NCI-H1417 (cell line): ENCODE measurements around the gene ZNF737.
"Not testable (repeated sequence)": the region's sequence is repeated elsewhere in the genome, so short reads cannot be mapped to it uniquely, and the experiment has no call there.

Source experiments
- DNase-seq, 3 experiments: peaks; one replicate each; lab custom pipeline; 2025; lab: John Stamatoyannopoulos, UW

ZNF737 gene

DNA sequence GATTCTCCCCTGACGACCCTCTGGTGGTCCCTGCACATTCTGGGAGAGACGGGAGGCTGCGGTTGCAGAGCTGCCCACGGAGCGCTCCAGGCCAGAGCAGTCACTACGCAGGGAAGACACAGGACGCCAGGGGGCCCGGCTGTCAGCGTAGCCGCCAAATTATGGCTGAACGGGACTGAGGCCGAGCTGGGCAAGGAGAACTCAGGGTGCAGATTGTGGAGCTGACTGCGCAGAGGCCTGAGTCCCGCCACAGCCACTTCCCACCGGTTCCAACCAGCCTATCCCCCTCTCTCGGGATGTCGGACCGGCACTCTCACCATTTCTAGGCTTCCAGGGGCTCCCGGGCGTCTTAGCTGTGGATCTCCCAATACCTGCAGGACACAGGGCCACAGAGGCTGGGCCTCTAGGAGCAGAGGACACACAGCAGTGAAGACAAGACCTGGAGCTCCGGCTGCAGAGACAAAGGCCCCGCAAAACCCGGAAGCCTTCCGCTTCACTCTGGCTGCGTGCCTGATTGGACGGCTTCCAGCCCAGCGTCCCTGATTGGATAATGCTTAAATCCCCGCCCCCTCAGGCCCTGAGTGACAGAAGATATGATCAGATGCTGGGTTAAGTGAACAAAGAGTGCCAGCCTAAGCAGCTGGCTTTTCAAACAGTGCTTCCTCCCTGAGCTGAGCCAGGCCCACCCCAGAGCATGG, at the start of gene ZNF737:
ZNF737 (minus strand) TSS at position 461 of the 698 bp plus-strand sequence; CDS start at position 320, 141 bp downstream.
- peak; percentile 95 to 99 (median 96) for DNase-seq

DNA sequence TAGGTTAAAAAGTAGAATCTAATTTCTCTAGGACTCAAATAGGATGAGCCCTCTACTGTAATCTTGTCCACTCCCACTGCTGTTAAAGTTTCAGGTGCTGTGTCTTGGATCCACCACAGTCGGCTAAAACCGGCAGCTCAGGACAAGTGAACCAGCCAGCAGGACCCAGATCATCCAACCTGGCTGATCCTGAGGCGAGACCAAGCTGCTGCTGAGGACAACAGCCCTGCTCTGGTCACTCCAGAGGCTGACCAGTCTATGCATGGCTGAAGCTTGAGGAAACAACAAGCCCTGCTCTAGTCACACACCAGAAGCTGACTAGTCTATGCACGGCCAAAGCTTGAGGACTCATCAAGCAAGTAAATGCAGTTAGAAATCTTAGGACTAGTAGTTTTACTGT, 49.4 kb upstream of the ZNF737 start:
- DNase-seq, result not testable (repeated sequence)

DNA sequence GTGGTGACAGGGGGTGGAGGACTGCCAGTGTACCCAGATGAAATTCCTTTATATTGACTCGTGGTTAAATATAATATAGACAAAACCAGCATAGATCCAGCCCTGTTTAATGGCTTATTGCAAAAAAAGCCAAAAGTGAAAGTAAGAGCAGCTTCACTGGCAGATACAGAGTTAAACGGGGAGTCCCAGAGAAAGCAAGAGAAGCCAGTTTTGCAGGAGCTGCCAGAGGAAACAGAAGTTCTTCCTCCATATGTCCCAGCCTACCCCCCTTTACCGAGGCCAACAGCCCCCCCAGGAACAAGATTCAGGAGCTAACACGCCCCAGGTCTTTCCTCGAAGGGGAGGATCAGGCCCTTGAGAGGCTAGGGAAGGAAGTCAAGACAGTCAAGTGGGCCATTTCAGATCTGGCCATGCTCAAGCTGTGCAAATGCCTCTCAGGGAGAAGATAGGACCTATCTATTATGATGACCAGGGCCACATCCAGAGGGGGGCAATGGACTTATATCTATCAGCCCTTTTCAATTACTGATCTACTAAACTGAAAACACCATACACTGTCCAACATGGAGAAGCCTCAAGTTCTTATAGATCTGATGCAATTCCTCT, 47.2 kb upstream of the ZNF737 start:
- DNase-seq, result no peak

DNA sequence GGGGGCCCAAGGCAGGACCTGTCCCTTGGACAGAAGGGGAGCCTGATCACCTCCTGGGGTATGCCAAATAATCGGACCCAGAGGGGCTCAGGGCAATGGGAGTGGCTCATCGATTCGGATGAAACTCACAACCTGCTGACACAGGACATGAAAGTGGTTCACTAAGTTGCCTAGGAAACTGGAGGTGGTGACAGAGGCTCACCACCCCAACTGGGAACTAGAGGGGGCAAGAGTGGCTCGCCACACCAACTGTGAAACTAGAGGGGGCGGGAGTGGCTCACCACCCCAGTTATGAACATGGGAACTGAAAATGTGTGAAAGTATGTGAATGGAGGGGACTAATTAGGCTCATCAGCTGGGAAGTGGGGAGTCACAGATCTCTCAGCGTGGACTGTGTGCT, 46.3 kb upstream of the ZNF737 start:
- DNase-seq, result no peak

DNA sequence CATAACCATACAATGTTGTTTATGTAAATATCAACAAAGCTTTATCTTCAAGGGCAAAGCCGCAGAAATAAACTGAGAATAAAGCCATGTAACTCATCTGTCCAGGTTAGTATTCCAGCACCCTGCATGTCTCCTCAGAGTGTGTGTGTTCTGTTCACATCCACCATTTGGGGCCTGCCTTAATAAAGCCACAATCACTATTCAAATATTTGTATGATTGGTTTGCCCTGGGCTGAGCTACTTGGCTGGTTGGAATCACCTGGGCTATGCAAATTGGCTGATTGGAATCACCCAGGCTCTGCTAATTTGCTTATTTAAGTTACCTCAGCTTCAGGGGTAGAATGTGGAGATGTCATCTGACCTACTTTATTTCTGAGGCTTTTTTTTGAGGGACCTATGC, 42.4 kb upstream of the ZNF737 start:
- DNase-seq, result no peak

DNA sequence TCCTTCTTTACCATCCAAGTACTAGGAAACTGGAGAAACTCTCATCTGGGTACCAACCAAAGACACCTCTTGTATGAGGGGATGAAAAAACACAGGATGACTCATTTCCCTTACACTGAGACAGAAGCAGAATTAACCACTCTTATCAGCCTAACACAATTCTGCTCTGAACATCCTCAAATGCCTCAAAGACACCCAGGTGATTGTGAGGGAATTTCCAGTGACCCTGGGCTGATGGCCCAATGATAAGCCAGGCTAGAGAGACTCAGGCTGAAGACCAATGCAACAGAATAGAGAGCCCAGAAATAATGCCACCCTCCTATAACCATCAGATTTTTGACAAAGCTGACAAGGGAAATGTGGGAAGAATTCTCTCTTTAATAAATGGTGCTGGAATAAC, 7.0 kb downstream of the ZNF737 start:
- no peak for DNase-seq

DNA sequence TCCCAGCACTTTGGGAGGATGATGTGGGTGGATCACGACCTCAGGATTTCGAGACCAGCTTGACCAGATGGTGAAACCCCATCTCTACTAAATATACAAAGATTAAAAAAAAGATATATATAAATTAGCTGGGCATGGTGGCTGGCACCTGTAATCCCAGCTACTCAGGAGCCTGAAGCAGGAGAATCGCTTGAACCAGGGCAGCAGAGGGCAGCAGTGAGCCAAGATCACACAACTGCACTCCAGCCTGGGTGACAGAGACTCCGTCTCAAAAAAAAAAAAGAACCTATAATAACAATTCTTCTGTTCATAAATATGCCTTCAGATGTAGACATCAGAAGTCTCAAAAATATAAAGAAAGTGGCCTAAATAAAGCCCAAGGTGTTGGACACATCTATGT, 7.6 kb downstream of the ZNF737 start:
- no peak for DNase-seq

DNA sequence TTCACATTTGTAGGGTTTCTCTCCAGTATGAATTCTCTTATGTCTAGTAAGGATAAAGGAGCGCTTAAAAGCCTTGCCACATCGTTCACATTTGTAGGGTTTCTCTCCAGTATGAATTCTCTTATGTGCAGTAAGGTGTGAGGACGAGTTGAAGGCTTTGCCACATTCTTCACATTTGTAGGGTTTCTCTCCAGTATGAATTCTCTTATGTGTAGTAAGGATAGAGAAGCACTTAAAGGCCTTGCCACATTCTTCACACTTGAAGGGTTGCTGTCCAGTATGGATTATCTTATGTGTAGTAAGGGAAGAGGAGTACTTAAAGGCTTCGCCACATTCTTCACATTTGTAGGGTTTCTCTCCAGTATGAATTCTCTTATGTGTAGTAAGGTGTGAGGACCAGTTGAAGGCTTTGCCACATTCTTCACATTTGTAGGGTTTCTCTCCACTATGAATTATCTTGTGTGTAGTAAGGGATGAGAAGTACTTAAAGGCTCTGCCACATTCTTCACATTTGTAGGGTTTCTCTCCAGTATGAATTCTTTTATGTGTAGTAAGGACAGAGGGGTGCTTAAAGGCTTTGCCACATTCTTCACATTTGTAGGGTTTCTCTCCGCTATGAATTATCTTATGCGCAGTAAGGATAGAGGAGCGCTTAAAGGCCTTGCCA, 20.8 kb downstream of the ZNF737 start:
- DNase-seq, result not testable (repeated sequence)

DNA sequence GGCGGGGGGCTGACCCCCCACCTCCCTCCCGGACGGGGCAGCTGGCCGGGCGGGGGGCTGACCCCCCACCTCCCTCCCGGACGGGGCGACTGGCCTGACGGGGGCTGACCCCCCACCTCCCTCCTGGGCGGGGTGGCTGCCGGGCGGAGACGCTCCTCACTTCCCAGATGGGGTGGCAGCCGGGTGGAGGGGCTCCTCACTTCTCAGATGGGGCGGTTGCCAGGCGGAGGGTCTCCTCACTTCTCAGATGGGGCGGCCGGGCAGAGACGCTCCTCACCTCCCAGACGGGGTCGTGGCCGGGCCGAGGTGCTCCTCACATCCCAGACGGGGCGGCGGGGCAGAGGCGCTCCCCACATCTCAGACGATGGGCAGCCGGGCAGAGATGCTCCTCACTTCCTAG, 35.3 kb downstream of the ZNF737 start:
- DNase-seq, result not testable (repeated sequence)

DNA sequence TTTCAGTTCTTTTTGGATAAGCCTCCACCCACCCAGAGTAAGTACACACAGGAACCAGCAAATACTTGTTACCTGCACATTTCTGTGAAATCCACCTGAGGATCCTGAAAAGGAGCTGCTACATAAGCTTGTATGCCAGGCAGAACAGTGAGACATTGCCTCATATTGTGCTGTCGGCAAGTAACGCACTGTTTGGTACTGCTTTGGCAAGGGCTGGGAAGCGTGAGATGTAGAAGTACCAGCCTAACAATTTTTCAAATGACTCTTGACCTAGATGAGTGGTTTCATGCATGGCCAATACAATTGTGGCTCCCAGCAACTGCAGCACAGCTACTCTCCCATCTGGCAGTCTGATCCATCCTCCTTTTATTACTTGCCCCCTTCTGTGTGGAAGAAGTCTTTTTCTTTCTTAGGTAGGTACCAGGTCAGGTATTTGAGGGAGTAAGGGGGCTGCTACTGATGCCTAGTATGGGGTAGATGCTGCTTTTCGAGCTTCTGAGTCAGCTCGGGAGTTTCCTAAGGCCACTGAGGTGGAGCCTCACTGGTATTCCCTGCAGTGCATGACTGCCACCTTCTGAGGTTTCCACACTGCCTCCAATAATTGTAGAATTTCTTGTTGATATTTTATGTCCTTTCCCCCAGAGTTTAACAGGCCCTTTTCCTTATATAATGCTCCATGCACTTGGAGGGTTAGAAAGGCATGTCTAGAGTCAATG, 52.2 kb downstream of the ZNF737 start:
- DNase-seq, result peak in 1 of 3 experiments; percentile 36

DNA sequence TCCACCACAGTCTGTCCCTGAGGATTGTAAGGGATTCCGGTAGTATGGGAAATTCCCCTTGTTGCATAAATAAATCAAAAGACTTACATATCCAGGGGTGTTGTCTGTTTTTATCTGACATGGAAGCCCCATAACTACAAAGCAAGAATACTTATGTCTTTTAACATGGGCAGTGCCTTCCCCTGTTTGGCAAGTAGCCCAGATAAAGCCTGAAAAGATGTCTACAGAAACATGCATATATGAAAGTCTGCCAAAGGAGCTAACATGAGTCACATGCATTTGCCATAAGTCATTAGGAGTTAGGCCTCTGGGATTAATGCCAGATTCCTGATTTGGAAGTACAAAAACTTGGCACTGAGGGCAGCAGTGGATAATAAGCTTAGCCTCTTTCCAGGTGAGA, 62.1 kb downstream of the ZNF737 start:
- peak in 1 of 3 experiments; percentile 2 for DNase-seq
